Caco-2 (cell line): ENCODE results near the gene MGMT. TPM values are rescaled to one million over a fixed set of nuclear protein-coding genes. Genes with fewer than 3 reads are reported as not detected.

Experiments
- BruUV-seq: library from RNA; stranded (reverse); fragments of 400-500 nt; replicated peaks from 2 replicates; lab custom pipeline; 2021; lab: Mats Ljungman, UMichigan
- CTCF ChIA-PET: fragments of 300-600 bp; sonication (Branson Sonifier 250); formaldehyde crosslinking; loops from one replicate; lab custom pipeline; 2022; ENCODE audit warnings: antibody characterized with exemption; lab: Charles Lee
- POLR2A ChIA-PET: fragments of 300-600 bp; sonication (Branson Sonifier 250); formaldehyde crosslinking; loops from one replicate; lab custom pipeline; 2022; ENCODE audit warnings: antibody characterized with exemption; lab: Charles Lee
- DNase-seq, 2 experiments: peaks; one replicate each; pipeline versions ENCODE4 v3.0.0 to v3.0.0-alpha.2; 2020 to 2022
- H3K27me3 ChIP-seq: replicated peaks from 2 replicates; pipeline ENCODE4 v1.6.0; 2011; ENCODE audit warnings: low read length; ENCODE audit not compliant: control insufficient read depth, insufficient read depth
- H3K36me3 ChIP-seq: 2 replicates; pipeline ENCODE4 v1.5.1; 2011; ENCODE audit warnings: low read length; ENCODE audit not compliant: control insufficient read depth, insufficient read depth
- H3K4me1 ChIP-seq: fragments of 250-450 bp; sonication (Bioruptor Pico); 2 replicates; pipeline ENCODE4 v1.5.1; 2020; ENCODE audit warnings: mild to moderate bottlenecking
- H3K4me3 ChIP-seq: 2 replicates; pipeline ENCODE4 v1.5.1; 2011; ENCODE audit warnings: low read depth, mild to moderate bottlenecking, control low read depth, low read length
- H3K9me3 ChIP-seq: fragments of 250-450 bp; sonication (Bioruptor Pico); 2 replicates; pipeline ENCODE4 v1.5.1; 2020; ENCODE audit warnings: mild to moderate bottlenecking, moderate library complexity
- H3K27ac Mint-ChIP-seq: one replicate; pipeline ENCODE4 v1.8.0; 2022; ENCODE audit warnings: mixed read lengths; ENCODE audit not compliant: unreplicated experiment
- H3K27me3 Mint-ChIP-seq: one replicate; pipeline ENCODE4 v1.8.0; 2022; ENCODE audit warnings: mixed read lengths; ENCODE audit not compliant: insufficient read depth, unreplicated experiment
- H3K36me3 Mint-ChIP-seq: one replicate; pipeline ENCODE4 v1.8.0; 2022; ENCODE audit warnings: mild to moderate bottlenecking, mixed read lengths; ENCODE audit not compliant: insufficient read depth, unreplicated experiment
- H3K4me1 Mint-ChIP-seq: one replicate; pipeline ENCODE4 v1.8.0; 2022; ENCODE audit warnings: low read depth, mixed read lengths; ENCODE audit not compliant: unreplicated experiment
- H3K4me3 Mint-ChIP-seq: one replicate; pipeline ENCODE4 v1.8.0; 2022; ENCODE audit warnings: mild to moderate bottlenecking, moderate library complexity, mixed read lengths; ENCODE audit not compliant: unreplicated experiment
- H3K9me3 Mint-ChIP-seq: one replicate; pipeline ENCODE4 v1.8.0; 2022; ENCODE audit warnings: mixed read lengths; ENCODE audit not compliant: unreplicated experiment
- intact Hi-C: fragments of 100-400 bp; cut with micrococcal nuclease; formaldehyde crosslinking; loops from one replicate; pipeline ENCODE4 v1.10.0; 2022; ENCODE audit not compliant: unreplicated experiment
- total RNA-seq: library from RNA; stranded (reverse); gene quantifications from 2 replicates; pipeline ENCODE4 v1.2.3, GENCODE V29; 2022
- TF ChIP-seq, protein P1 (sequence below), 2 experiments: fragments of 200-600 bp in 1 of 2; IDR thresholded peaks; 1 replicate in 1 of 2; 2 replicates in 1 of 2; pipeline versions ENCODE4 v1.5.1 to v1.8.0; 2011 to 2022; ENCODE audit warnings: antibody characterized with exemption in 1 of 2, control low read depth in 1 of 2, inconsistent platforms in 1 of 2, low read depth in 1 of 2, low read length in 1 of 2, mild to moderate bottlenecking in 1 of 2, moderate library complexity in 1 of 2; ENCODE audit not compliant: insufficient read depth in 1 of 2, severe bottlenecking in 1 of 2, unreplicated experiment in 1 of 2

The MGMT gene
- total RNA-seq, 1 experiment from 2014 or later, result 57.0 TPM

GRCh38 chr10:129602938-129603535, 136.0 kb downstream of the MGMT start:
- CTCF ChIA-PET, result no interaction called here
- Mint-ChIP-seq H3K36me3 (peaks cover 10% of the 10 kb centered on the region), H3K4me3 (no peak overlapping the region), H3K4me1 (peaks cover 6% of the 10 kb centered on the region), H3K9me3 (no peaks in the 10 kb centered on the region), H3K27ac (no peak overlapping the region), H3K27me3 (no peaks in the 10 kb centered on the region)
- TF ChIP-seq, protein P1, sequence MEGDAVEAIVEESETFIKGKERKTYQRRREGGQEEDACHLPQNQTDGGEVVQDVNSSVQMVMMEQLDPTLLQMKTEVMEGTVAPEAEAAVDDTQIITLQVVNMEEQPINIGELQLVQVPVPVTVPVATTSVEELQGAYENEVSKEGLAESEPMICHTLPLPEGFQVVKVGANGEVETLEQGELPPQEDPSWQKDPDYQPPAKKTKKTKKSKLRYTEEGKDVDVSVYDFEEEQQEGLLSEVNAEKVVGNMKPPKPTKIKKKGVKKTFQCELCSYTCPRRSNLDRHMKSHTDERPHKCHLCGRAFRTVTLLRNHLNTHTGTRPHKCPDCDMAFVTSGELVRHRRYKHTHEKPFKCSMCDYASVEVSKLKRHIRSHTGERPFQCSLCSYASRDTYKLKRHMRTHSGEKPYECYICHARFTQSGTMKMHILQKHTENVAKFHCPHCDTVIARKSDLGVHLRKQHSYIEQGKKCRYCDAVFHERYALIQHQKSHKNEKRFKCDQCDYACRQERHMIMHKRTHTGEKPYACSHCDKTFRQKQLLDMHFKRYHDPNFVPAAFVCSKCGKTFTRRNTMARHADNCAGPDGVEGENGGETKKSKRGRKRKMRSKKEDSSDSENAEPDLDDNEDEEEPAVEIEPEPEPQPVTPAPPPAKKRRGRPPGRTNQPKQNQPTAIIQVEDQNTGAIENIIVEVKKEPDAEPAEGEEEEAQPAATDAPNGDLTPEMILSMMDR (IDR thresholded peaks at IDR 0.05; ENCODE audit: insufficient read depth in 1 of 2, low read depth in 1 of 2, low read length in 1 of 2, severe bottlenecking in 1 of 2, unreplicated experiment in 1 of 2), result no peak
- intact Hi-C loops, result no loop called here
- BruUV-seq, result no TSS peak
- no peaks in the 10 kb centered on the region for H3K36me3 ChIP-seq
- no peak overlapping the region for H3K4me3 ChIP-seq
- no peaks in the 10 kb centered on the region for H3K9me3 ChIP-seq
- no peaks in the 10 kb centered on the region for H3K4me1 ChIP-seq
- POLR2A ChIA-PET, result no interaction called here
- no peak for DNase-seq
- no peaks in the 10 kb centered on the region for H3K27me3 ChIP-seq

GRCh38 chr10:129604333-129605032, 137.4 kb downstream of the MGMT start:
- H3K27ac Mint-ChIP-seq, result no peak overlapping the region

GRCh38 chr10:129605266-129605985, 138.4 kb downstream of the MGMT start:
- H3K4me3 ChIP-seq, result no peak overlapping the region
- H3K9me3 ChIP-seq, result no peaks in the 10 kb centered on the region
- TF ChIP-seq, protein P1 (IDR thresholded peaks at IDR 0.05; ENCODE audit: insufficient read depth in 1 of 2, low read depth in 1 of 2, low read length in 1 of 2, severe bottlenecking in 1 of 2, unreplicated experiment in 1 of 2), result no peak
- H3K36me3 ChIP-seq, result no peaks in the 10 kb centered on the region
- H3K27me3 ChIP-seq, result no peaks in the 10 kb centered on the region
- H3K4me3 Mint-ChIP-seq, result no peak overlapping the region
- H3K27ac Mint-ChIP-seq, result no peak overlapping the region
- BruUV-seq, result no TSS peak
- intact Hi-C loops, result no loop called here
- H3K9me3 Mint-ChIP-seq, result no peaks in the 10 kb centered on the region
- DNase-seq, result no peak
- POLR2A ChIA-PET, result no interaction called here
- peaks cover 6% of the 10 kb centered on the region for H3K4me1 Mint-ChIP-seq
- CTCF ChIA-PET, result no interaction called here
- no peaks in the 10 kb centered on the region for H3K4me1 ChIP-seq
- no peaks in the 10 kb centered on the region for H3K27me3 Mint-ChIP-seq
- peaks cover 16% of the 10 kb centered on the region for H3K36me3 Mint-ChIP-seq

More at GRCh38 chr10:129604333-129605032, 137.4 kb downstream of the MGMT start:
- BruUV-seq, result no TSS peak
- peaks cover 12% of the 10 kb centered on the region for H3K36me3 Mint-ChIP-seq
- CTCF ChIA-PET, result no interaction called here
- intact Hi-C loops, result no loop called here
- Histone ChIP-seq H3K4me1 (no peaks in the 10 kb centered on the region), H3K27me3 (no peaks in the 10 kb centered on the region), H3K36me3 (no peaks in the 10 kb centered on the region), H3K9me3 (no peaks in the 10 kb centered on the region), H3K4me3 (no peak overlapping the region)
- H3K27me3 Mint-ChIP-seq, result no peaks in the 10 kb centered on the region
- H3K4me1 Mint-ChIP-seq, result peaks cover 6% of the 10 kb centered on the region
- no peak for DNase-seq
- POLR2A ChIA-PET, result no interaction called here
- H3K9me3 Mint-ChIP-seq, result no peaks in the 10 kb centered on the region
- H3K4me3 Mint-ChIP-seq, result no peak overlapping the region
- TF ChIP-seq, protein P1 (IDR thresholded peaks at IDR 0.05; ENCODE audit: insufficient read depth in 1 of 2, low read depth in 1 of 2, low read length in 1 of 2, severe bottlenecking in 1 of 2, unreplicated experiment in 1 of 2), result no peak
